ENCODE data around the gene CYTL1. TPM values are rescaled to one million over a fixed set of nuclear protein-coding genes. Genes with fewer than 3 reads are reported as not detected.

The CYTL1 gene
- total RNA-seq, 1 donor from 2014 or later = 0.85 TPM

DNA sequence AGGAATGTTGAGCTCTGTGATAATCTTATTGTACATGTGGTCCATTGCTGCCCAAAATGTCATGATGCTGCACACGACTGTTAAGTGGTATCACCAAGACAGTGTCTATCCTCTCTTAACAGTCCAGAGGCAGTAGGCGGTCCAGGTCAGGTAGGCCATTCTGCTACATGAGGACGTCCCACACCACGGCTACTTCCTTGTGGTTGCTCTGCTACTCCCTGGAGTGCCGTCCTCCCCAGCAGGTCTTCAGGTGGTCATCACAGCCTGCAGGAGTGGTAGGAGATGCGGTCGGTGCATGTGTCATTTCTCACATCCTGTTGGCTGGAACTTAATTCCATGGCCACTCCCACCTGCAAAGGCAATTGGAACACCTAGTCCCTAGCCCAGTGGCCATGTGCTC, 20.5 kb upstream of the CYTL1 start:
- Histone ChIP-seq H3K36me3 (no peaks in the 10 kb centered on the region), H3K27ac (no peak overlapping the region), H3K4me3 (no peak overlapping the region), H3K9me3 (no peaks in the 10 kb centered on the region), H3K4me1 (peaks cover 0 to 20% of the 10 kb centered on the region in 2 donors), H3K27me3 (no peaks in the 10 kb centered on the region)
- intact Hi-C loops (cut with DNase I) = no loop called here
- no peak for DNase-seq (ENCODE audit: low spot score in 2 of 2)
- TF ChIP-seq, protein P1, sequence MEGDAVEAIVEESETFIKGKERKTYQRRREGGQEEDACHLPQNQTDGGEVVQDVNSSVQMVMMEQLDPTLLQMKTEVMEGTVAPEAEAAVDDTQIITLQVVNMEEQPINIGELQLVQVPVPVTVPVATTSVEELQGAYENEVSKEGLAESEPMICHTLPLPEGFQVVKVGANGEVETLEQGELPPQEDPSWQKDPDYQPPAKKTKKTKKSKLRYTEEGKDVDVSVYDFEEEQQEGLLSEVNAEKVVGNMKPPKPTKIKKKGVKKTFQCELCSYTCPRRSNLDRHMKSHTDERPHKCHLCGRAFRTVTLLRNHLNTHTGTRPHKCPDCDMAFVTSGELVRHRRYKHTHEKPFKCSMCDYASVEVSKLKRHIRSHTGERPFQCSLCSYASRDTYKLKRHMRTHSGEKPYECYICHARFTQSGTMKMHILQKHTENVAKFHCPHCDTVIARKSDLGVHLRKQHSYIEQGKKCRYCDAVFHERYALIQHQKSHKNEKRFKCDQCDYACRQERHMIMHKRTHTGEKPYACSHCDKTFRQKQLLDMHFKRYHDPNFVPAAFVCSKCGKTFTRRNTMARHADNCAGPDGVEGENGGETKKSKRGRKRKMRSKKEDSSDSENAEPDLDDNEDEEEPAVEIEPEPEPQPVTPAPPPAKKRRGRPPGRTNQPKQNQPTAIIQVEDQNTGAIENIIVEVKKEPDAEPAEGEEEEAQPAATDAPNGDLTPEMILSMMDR (IDR thresholded peaks at IDR 0.05) = no peak

DNA sequence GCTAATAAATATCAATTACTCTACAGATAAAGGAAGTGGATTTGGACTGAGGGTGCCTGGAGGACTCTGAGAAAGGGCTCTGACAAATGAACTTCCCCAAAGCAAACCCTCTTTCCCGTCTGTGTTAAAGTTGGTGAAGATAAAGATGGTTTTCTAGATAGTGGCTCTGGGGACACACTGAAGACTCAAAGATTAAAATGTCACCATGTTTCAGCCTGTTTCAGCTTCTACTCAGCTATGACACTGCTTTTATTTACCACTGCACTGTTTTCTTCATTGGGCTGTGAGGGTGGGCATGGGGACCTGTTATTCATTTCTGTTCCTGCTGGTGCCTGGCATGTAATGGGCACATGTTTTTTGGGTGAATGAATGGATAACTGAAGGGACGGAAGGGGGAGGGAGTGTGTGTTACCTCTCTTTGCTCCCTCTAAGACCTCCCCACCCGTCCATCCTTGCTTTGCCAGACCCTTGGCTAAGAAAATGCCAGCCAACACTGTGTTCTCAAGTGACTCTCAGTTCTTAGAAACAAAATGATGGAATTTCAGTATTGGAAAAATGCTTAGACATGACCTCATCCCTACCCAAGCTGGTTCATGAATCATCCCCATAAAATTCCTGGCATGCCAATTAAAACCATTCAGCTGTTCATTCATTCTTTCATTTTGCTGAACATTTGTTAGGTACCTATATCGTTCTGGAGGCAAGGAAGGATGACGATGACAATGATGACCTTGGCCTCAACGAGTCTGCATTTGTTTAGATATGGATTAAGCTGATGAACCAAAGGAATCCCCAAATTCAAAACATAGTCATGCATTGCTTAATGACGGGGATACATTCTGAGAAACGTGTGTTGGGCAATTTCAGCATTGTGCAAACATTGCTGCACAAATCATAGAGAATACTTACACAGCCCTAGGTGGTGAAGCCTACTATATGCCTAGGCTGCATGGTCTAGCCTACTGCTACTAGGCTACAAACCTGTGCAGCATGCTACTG, 18.6 kb upstream of the CYTL1 start:
- TF ChIP-seq, protein P1 (IDR thresholded peaks at IDR 0.05) = no peak
- peak overlapping the region in 1 of 2 donors; percentile 46 for H3K27ac ChIP-seq
- no peaks in the 10 kb centered on the region for H3K9me3 ChIP-seq
- H3K36me3 ChIP-seq = no peaks in the 10 kb centered on the region
- DNase-seq (ENCODE audit: low spot score in 2 of 2) = peak in 1 of 2 donors; percentile 81
- H3K4me3 ChIP-seq = no peak overlapping the region
- peaks cover 6 to 31% of the 10 kb centered on the region in 2 donors for H3K4me1 ChIP-seq
- H3K27me3 ChIP-seq = no peaks in the 10 kb centered on the region
- intact Hi-C loops (cut with DNase I) = no loop called here

DNA sequence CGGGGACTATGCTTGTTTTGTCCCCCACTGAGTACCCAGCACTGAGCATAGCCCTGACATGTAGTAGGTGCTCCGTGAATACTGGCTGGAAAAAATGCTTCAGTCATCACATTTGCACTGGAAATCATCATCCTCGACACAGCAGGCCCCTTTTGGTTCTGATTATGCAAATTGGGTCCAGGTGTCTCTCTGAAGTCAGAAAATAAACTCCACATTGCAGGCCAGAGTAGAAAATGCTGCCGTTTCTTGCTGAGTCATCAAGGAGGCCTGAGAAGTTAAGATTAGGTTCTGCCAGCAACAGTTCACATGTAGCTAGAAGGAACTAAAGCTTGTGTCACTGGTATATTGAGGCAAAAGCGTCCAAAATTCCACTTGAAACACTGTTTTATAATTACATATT, 17.0 kb upstream of the CYTL1 start:
- Histone ChIP-seq H3K27ac (no peak overlapping the region), H3K4me1 (peaks cover 6 to 32% of the 10 kb centered on the region in 2 donors), H3K9me3 (no peaks in the 10 kb centered on the region), H3K4me3 (no peak overlapping the region), H3K27me3 (no peaks in the 10 kb centered on the region), H3K36me3 (no peaks in the 10 kb centered on the region)
- intact Hi-C loops (cut with DNase I) = no loop called here
- TF ChIP-seq, protein P1 (IDR thresholded peaks at IDR 0.05) = no peak
- no peak for DNase-seq (ENCODE audit: low spot score in 2 of 2)

DNA sequence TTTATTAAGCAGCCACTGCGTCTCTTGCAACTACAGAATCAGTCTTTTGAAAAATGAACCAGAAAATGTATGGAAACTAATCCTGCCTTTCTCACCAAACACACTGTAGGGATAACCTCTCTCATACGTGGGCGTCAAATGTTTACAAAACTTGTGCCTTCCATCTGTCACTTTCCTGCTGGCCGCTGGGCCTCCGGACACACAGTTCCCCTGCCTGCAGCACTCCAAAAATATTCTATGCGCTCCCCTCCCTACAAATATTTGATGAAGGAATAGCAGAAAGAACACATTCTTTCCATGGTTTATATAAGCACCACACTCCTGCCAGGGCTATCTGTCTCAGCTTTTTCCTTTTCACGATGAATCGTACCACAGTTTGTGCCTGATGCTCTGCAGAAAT, 14.9 kb upstream of the CYTL1 start:
- Histone ChIP-seq H3K27ac (peak overlapping the region in 1 of 2 donors; percentile 68), H3K9me3 (no peaks in the 10 kb centered on the region), H3K4me3 (no peak overlapping the region), H3K36me3 (no peaks in the 10 kb centered on the region), H3K27me3 (no peaks in the 10 kb centered on the region), H3K4me1 (peaks cover 6 to 32% of the 10 kb centered on the region in 2 donors)
- intact Hi-C loops (cut with DNase I) = no loop called here
- TF ChIP-seq, protein P1 (IDR thresholded peaks at IDR 0.05) = no peak
- DNase-seq (ENCODE audit: low spot score in 2 of 2) = no peak

DNA sequence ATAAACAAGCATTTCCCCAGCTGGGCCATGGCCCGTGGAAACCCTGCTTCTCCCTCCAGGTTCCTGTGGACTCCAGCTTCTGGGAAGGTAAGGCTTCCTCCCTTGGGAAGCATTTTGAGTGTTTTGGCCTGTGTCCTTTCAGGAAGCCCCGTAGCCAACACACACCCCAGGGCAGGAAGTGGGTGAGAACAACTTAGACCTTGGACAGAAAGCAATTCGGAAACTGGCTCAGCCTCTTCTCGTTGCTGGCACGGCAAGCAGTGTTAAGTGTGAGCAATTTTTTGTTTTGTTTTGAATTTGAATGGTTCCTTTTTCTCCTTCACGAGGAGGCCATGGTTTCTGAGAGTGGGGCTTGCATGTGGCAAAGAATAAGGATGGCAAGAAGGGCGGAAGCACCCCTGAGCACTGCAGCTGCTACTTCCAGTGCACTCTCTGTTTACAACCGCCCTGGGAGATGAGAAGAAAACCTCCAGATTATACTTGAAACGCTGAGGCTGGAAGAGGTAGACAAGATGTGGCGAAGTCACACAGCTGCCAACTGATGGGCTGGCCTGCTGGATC, 14.1 kb upstream of the CYTL1 start:
- peak overlapping the region; percentile 59 to 68 for H3K27ac ChIP-seq

More for the DNA sequence above, 14.1 kb upstream of the CYTL1 start:
- TF ChIP-seq, protein P1 (IDR thresholded peaks at IDR 0.05) = no peak
- no peak overlapping the region for H3K4me3 ChIP-seq
- peak in 1 of 2 donors; percentile 72 for DNase-seq (ENCODE audit: low spot score in 2 of 2)
- intact Hi-C loops (cut with DNase I) = no loop called here
- H3K9me3 ChIP-seq = no peaks in the 10 kb centered on the region
- no peaks in the 10 kb centered on the region for H3K27me3 ChIP-seq
- peaks cover 6 to 28% of the 10 kb centered on the region in 2 donors for H3K4me1 ChIP-seq
- H3K36me3 ChIP-seq = no peaks in the 10 kb centered on the region
